GM19099 (cell line): Measurements from ENCODE around the gene KLHDC10.

Source experiments
- POLR2A ChIP-seq: IDR thresholded peaks from 3 replicates; pipeline ENCODE4 v1.6.1; 2011; ENCODE audit warnings: low read depth; ENCODE audit not compliant: insufficient read length; ENCODE audit errors: extremely low read depth

The KLHDC10 gene

DNA sequence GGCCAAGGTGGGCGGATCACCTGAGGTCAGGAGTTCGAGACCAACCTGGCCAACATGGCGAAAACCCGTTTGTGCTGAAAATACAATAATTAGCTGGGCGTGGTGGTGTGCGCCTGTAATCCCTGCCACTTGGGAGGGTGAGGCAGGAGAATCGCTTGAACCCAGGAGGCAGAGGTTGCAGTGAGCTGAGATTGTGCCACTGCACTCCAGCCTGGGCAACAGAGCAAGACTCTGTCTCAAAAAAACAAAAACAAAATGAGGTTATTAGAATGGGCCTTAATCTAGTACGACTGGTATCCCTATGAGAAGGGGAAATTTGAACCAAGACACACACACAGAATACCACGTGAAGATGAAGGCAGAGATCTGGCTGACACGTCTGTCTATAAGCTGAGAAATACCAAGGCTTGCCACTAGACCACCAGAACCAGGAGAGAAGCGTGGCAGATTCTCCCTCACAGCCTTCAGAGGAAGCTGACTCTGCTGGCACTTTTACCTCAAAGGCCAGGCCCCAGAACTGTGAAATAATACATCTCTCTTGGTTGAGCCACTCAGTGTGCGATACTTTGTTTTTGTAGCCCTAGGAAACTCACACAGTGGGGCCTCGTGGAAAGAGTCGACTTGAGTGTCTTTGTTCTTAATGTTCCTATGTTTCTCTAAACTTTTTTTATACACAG, 75.2 kb downstream of the KLHDC10 start:
- no peak for TF ChIP-seq POLR2A

GRCh38 chr7:130146693-130147405, 76.5 kb downstream of the KLHDC10 start:
- no peak for TF ChIP-seq POLR2A

DNA sequence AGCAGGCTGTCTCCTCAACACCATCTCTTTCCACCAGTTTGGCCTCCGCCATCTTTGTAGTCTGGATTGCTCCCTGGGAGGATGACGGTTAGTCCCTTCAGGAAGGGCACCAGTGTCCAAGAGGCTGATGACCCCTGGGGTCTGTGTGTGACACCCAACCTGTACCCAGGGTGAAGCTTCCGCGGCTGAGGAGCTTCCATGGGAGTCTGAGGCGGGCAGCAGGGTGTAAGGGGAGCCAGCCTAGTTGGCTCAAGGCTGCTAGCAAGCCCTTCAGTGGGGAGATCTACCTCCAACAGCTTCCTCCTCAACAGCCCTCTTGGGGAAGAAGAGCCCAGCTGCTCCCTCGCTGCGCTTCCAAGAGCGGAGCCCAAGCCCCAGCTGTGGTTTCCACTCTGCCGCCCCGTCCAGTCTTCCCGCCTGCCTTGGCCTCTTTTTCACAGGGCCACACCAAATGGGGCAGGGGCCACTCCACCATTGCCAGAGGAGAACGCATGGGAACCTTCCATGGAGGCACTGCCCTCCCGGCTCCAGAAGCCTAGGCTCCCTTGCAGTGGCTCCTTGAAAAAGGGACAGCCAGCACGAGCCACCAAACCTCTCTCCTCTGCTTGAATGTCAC, 77.5 kb downstream of the KLHDC10 start:
- TF ChIP-seq POLR2A, result no peak

- TF ChIP-seq POLR2A, result no peak
Measured at GRCh38 chr7:130148561-130148960, 78.2 kb downstream of the KLHDC10 start.

DNA sequence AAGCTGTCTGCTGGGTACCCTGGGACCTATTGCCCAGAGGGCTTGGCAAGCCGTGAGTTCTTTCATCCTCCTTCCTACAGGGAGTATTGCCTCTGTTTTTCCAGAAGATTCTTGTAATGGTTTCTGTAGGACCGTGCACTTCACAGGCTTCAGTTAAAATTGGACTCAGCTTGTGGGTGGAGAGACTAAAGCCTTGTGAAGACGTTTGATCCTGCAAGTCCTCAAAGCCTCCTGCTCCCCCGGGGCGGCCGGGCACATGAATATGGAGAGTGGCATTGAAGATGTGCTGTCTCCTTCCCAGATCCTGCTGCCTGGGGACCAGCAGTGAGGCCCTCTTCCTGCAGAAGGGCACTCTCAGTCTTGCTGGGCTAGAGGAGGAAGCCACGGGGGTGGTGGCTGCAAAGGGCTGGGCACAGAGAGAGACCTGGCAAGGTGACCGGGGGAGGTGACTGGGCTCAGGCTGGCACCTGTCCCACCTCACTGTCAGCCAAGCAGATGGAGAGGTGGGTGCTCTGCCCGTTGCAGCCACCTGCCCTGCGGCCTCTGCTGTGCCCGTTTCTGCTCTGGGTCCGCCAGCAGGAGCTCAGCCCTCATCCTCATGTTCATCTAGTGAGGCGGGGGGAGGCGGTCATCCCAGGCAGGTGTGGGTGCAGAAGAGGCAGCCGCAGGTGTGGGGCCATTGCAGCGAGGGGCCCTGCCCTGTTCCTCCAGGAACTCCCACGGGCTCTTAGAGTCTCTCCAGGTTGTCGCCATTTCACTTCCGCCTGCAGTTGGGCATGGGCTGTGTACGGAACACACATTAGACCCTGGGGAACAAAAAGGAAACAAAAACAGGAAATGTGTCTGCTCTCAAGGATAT, 79.2 kb downstream of the KLHDC10 start:
- no peak for TF ChIP-seq POLR2A

DNA sequence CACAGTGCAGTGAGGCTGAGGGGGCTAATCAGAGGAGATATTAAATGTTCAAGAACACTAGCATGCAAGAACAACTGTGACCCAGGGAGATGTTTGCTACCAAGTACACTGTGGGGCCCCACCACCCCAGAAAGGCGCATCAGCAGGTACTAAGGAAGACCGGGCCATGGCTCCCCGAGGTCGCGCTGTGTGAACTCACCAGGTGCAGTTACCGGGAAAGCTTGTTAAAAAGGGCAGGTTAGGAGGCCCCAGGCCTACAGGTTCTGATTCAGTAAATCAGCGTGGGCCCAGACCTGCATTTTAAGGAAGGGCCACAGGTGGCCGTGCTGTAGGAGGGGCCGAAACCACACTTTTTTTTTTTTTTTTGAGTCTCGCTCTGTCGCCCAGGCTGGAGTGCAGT, 80.3 kb downstream of the KLHDC10 start:
- no peak for TF ChIP-seq POLR2A

- TF ChIP-seq POLR2A, result no peak
Measured at GRCh38 chr7:130151591-130152492, 81.5 kb downstream of the KLHDC10 start.

GRCh38 chr7:130152493-130153210, 82.3 kb downstream of the KLHDC10 start:
- TF ChIP-seq POLR2A, result no peak

GRCh38 chr7:130153211-130153908, 83.0 kb downstream of the KLHDC10 start:
- no peak for TF ChIP-seq POLR2A

DNA sequence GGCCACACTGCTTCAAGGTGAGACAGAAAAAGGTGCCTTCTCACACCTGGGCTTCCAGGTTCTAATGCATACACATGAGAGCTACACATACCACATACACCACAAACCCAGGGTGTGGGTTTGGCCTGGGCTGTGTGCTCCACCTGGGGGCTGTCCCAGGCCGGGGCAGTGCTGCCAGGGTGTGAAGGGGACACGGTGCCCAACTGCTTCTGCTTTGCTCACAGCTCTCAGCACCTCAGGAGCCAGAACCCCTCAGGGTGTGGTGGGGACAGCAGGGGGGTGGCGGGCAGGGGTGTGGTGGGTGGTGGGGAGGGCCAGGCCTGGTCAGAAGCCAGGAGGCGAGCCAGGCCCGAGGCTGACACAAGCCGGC, 83.8 kb downstream of the KLHDC10 start:
- TF ChIP-seq POLR2A, result no peak

DNA sequence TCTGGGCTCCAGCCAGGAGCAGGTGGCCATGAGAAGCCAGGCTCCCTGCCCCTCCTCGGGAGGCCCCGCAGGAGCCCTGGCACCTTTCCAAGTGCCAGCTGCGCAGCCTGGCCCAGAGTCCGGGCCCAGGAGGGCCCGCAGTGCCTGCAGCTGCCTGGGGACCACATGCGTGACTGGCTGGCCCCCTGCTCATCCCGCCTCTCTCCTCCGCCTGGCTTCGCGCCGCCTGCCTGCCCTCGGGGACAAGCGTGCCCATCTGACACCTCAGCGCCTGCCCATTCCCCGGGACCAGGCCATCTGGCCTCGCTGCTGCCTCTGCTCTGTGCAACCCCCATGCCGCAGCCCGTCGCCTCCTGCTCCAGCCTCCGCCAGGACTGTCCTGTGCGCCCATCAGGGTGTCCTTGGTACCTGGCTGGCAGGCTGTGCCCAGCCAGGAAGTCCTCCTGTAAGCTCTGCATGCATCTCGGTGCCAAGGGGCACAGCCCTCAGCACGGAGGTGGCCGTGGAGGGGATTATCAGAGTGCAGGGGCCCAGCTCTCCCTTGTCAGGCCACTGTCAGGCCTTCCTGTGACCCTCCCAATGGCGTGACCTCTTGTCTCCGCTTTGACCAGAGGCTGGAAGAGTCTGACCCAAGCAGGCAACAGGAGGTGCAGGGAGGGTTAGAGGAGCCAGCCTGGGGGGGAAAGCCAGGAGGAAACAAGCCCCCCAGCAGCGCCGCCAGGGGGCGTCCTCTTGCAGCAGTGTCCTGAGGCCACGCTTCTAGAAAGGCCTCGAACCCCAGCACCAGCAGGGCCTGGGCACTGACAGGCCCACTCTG, 84.4 kb downstream of the KLHDC10 start:
- no peak for TF ChIP-seq POLR2A

DNA sequence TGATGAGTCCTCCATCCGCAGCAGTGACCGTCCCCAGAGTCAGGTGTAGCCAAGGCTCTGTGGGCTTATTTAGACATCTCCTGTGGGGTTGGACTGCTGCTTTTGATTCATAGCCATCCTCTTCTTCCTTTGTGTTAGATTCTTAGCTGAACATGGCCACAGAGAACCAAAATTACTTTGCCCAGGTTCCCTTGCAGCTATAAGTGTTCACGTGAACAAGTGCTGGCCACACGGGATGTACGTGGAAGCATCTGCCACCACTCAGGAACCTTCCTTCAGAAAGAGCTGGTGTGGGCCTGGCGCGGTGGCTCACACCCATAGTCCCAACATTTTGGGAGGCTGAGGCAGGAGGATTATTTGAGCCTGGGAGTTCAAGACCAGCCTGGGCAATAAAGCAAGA, 85.8 kb downstream of the KLHDC10 start:
- TF ChIP-seq POLR2A, result no peak
